Brain microvascular endothelial cell (primary cell): ENCODE data around the gene ZDHHC3.
"Not testable (repeated sequence)": the region's sequence is repeated elsewhere in the genome, so short reads cannot be mapped to it uniquely, and the experiment has no call there.

Source experiments
- DNase-seq: peaks from one replicate; pipeline ENCODE4 v3.0.0-alpha.2; 2020
- H3K27ac ChIP-seq: fragments of 250-450 bp; sonication (Bioruptor Pico); 2 replicates; pipeline ENCODE4 v1.5.1; 2020; ENCODE audit warnings: mild to moderate bottlenecking, moderate library complexity
- H3K27me3 ChIP-seq: fragments of 250-450 bp; sonication (Bioruptor Pico); replicated peaks from 2 replicates; pipeline ENCODE4 v1.5.1; 2020; ENCODE audit warnings: mild to moderate bottlenecking
- H3K36me3 ChIP-seq: fragments of 250-450 bp; sonication (Bioruptor Pico); replicated peaks from 2 replicates; pipeline ENCODE4 v1.5.1; 2020; ENCODE audit warnings: mild to moderate bottlenecking
- H3K4me3 ChIP-seq: 2 replicates; pipeline ENCODE4 v1.5.1; 2011; ENCODE audit warnings: low read depth, mild to moderate bottlenecking, control low read depth, low read length, moderate library complexity
- in situ Hi-C: cut with HindIII; loops from 2 replicates; pipeline ENCODE4 v1.10.0; 2017; ENCODE audit warnings: low sequenced_read_pairs, low pct_ligation_motif_present
- TF ChIP-seq, protein P1 (sequence below): IDR thresholded peaks from 2 replicates; pipeline ENCODE4 v1.5.1; 2011; ENCODE audit warnings: low read depth, mild to moderate bottlenecking, moderate library complexity, low read length, control low read depth, inconsistent platforms; ENCODE audit errors: missing control alignments

The ZDHHC3 gene

DNA sequence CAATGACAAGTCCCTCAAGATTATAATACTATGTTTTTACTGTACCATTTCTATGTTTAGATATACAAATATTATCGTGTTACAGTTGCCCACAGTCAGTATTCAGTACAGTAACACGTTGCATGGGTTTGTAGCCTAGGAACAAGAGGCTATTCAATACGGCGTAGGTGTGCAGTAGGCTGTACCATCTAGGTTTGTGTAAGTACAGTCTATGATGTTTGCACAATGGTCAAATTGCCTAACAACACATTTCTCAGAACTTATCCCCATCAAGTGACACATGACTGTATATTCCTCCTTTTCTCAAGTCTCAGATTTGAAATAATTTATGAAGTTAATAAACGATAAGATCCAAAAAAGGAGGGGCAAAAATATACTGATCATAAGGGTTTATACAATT, 21.7 kb downstream of the ZDHHC3 start:
- Histone ChIP-seq H3K36me3 (peaks cover 4% of the 10 kb centered on the region), H3K4me3 (no peak overlapping the region), H3K27me3 (no peaks in the 10 kb centered on the region), H3K27ac (no peak overlapping the region)
- TF ChIP-seq, protein P1, sequence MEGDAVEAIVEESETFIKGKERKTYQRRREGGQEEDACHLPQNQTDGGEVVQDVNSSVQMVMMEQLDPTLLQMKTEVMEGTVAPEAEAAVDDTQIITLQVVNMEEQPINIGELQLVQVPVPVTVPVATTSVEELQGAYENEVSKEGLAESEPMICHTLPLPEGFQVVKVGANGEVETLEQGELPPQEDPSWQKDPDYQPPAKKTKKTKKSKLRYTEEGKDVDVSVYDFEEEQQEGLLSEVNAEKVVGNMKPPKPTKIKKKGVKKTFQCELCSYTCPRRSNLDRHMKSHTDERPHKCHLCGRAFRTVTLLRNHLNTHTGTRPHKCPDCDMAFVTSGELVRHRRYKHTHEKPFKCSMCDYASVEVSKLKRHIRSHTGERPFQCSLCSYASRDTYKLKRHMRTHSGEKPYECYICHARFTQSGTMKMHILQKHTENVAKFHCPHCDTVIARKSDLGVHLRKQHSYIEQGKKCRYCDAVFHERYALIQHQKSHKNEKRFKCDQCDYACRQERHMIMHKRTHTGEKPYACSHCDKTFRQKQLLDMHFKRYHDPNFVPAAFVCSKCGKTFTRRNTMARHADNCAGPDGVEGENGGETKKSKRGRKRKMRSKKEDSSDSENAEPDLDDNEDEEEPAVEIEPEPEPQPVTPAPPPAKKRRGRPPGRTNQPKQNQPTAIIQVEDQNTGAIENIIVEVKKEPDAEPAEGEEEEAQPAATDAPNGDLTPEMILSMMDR: no peak
- in situ Hi-C loops: no loop called here
- no peak for DNase-seq

DNA sequence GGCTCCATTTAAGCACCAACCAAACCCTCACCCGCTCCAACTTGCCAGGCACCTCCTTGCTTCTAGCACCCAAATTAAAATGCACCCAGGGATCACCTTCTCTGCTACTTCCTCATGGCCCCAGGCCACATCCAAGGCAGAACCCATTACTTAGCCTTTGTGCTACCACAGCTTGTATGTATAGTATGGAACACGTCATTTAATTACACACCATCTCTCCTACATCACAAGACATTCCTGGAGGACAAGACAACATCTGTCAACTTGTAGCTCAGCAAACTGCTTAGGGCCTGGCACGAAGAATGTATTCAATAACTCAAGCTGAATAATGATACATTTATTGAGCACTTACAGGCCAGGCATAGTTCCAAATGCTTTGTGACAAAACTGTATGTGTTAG, 23.3 kb downstream of the ZDHHC3 start:
- in situ Hi-C loops: no loop called here
- Histone ChIP-seq H3K4me3 (no peak overlapping the region), H3K36me3 (peaks cover 2% of the 10 kb centered on the region), H3K27ac (no peak overlapping the region), H3K27me3 (no peaks in the 10 kb centered on the region)
- TF ChIP-seq, protein P1: no peak
- DNase-seq: no peak

DNA sequence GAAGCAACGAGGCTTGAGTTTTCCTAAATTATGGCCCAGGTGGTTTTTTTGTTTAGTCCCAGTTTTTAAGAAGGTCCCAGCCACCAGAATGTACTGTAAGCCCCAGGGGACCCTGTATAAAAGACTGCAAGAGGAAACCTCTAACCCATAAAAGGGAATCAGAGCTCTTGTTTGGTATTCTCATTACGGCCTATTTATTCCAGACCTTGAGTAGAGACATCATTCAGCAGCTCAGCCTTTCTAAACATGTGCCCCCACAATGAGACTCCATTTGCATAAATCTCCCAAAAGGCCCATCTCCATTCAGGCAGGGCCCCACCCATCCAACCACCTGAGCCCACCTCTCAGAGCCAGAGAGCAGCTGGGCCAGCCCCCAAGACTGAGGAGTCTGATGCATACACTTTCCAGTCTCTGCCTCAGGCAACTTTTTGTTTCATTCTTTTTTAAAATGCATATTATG, 25.7 kb downstream of the ZDHHC3 start:
- in situ Hi-C loops: no loop called here
- peaks cover 2% of the 10 kb centered on the region for H3K36me3 ChIP-seq
- H3K27me3 ChIP-seq: no peaks in the 10 kb centered on the region

DNA sequence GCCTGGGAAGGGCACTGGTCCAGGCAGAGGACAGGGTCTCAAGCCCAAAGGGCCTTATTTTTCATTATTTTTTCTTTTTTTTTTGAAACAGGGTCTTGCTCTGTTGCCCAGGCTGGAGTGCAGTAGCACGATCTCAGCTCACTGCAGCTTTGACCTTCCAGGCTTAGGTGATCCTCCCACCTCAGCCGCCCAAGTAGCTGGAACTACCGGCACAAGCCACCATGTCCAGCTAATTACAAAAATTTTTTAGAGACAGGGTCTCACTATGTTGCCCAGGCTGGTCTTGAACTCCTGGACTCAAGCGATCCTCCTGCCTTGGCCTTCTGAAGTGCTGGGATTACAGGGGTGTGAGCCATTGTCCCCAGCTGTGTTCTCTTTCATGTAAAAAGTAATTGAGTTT, 26.2 kb downstream of the ZDHHC3 start:
- DNase-seq, H3K36me3 ChIP-seq, H3K4me3 ChIP-seq, H3K27ac ChIP-seq, H3K27me3 ChIP-seq, in situ Hi-C loops: not testable (repeated sequence)

More for the DNA sequence above, 25.7 kb downstream of the ZDHHC3 start:
- Histone ChIP-seq H3K4me3 (no peak overlapping the region), H3K27ac (no peak overlapping the region)
- DNase-seq: no peak
- TF ChIP-seq, protein P1: no peak

DNA sequence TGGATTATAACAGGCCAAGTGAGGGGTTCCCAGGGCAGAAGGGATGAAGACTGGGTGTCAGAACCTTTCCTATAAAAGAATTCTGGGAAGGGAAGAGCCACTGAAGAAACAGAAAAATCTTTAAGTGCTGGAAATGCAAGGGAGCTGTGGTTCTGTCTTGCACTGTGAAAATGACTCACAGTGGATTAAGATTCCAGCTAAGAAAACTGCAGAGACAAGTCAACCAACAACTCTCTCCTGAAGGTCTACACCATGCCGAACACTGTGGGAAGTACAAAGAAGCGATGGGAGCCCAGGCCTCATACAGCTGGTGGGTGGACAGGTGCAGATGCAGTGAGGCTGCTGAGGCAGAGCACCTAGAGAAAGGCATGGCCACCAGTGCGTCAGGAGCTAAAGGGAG, 27.7 kb downstream of the ZDHHC3 start:
- Histone ChIP-seq H3K36me3 (no peaks in the 10 kb centered on the region), H3K27ac (no peak overlapping the region), H3K4me3 (no peak overlapping the region), H3K27me3 (no peaks in the 10 kb centered on the region)
- TF ChIP-seq, protein P1: no peak
- in situ Hi-C loops: no loop called here
- DNase-seq: no peak

DNA sequence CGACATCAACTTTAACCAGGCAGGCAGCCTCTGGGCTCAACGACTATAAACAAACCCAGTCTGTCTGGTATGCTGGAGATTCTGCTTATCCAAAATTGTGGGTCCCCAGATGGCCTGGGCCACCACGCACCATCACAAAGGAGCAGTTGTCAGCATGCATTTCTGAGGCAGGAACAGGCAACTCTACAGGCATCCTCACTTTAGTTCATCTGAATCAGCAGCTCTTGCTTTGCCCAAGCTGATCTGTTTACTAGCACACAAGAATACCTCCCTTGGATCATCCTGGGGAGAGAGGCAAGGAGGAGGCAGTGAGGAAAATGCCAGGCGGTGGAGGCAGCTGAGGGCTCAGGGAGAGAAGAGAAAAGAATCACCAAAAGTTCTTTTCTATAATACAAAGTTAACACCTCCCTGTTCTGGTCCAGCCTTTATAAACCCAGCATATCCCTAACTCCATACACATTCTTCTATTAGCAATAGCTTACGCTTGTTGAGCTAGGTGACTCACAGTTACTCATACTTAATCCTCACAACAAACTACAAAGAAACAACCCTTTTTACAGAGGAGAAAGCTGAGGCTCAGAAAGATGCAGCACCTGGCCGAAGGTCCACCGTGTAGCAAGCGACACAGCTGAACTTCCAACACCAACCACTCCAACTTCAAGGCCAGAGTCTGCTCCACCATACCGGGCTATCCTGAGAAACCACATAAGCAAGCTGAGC, 33.6 kb downstream of the ZDHHC3 start:
- peak; percentile 14 for DNase-seq
- Histone ChIP-seq H3K27ac (no peak overlapping the region), H3K4me3 (no peak overlapping the region), H3K36me3 (no peaks in the 10 kb centered on the region), H3K27me3 (no peaks in the 10 kb centered on the region)
- in situ Hi-C loops: no loop called here
- TF ChIP-seq, protein P1: no peak
